GM21786 (cell line): Measurements from ENCODE around the gene EFEMP2.
"Not testable (repeated sequence)": the region's sequence is repeated elsewhere in the genome, so short reads cannot be mapped to it uniquely, and the experiment has no call there.

ENCODE experiments used
- ATAC-seq: cut with Tn5 transposase; IDR thresholded peaks from one replicate; pipeline ENCODE4 v1.9.1; 2021; ENCODE audit not compliant: unreplicated experiment

EFEMP2 gene

DNA sequence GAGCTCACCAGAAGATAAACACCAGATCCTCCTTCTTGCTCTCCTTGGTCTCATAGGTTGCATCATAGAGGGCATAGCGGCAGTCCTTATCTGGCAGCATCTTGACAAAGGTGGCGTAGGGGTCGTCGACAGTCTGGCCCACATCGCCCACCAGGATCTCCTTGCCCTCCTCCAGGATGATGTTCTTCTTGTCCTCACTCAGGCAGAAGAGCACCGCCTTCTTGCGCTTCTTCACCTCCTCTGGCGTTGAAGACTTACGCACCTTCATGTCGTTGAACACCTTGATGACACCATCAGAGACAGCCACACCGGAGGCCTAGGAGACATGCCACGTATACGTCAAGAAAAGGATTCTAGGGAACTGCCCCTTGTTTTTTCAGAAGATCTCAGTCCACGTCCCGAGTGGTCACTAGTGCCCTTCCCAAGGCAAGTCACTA, 16.7 kb downstream of the EFEMP2 start:
- ATAC-seq = no peak

DNA sequence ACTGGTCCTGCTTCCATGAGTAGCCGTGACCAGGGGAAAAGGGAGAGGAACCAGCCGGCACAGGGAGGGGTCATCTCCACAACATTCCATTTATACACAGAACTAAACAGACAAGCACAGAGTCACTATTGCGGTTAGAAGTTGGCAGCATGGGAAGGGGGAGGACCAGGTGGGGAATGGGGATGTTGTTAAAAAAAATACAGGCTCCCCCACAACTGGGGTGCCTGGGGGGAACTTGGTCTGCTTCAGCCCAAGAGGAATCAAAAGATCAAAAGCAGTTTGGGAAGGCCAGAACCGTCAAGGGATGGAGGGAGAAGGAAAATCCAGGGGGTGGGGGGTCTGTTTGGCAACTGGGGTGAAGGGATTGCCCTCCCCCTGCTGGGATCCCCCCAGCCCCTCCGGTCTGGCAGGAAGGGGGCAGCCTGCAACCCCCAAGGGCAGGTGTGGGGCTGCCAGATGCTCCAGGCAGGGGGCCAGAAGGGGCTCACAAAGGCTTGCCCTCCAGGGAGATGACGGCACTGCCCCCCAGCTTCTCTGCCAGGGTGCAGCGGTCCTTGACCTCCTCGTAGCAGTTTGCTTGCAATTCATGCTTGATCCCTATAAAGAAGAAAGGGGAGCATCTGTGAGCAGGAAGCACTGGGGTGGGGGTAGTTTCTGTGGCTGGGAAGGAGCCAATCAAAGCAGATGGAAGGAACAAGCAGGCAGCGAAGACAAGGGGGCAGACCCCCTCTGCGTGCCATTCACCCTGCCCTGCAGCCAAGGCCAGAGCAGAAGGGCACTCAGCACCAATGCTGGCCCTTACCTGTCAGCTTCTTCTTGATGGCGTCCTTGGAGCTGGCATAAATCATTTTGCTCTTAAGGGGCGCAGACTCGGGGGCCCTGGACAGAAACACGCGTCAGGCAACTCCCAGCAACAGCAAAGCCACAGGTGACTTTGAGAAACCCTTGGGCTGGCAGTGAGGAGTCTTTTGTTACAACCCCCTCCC, 17.5 kb downstream of the EFEMP2 start:
- no peak for ATAC-seq

DNA sequence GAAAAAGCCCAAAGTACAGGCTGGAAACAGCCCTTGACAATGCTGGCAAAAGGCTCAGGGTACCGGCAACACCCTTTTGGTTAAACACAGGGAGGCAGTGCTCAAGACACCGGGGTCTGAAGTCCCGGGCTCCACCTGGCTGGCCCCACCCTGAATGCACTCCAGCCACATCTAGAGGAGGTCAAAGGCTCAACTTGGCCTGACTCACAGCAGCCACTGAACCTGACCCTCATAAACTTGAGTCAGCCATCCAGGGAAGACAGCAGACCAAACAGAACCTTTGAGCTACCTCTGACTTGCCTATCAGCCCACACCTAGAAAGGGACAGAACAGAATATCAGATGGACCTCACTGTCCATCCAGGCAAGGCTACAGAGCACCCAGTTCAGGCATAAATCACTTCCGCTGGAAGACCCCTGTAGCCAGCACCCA, 18.4 kb downstream of the EFEMP2 start:
- ATAC-seq = no peak

DNA sequence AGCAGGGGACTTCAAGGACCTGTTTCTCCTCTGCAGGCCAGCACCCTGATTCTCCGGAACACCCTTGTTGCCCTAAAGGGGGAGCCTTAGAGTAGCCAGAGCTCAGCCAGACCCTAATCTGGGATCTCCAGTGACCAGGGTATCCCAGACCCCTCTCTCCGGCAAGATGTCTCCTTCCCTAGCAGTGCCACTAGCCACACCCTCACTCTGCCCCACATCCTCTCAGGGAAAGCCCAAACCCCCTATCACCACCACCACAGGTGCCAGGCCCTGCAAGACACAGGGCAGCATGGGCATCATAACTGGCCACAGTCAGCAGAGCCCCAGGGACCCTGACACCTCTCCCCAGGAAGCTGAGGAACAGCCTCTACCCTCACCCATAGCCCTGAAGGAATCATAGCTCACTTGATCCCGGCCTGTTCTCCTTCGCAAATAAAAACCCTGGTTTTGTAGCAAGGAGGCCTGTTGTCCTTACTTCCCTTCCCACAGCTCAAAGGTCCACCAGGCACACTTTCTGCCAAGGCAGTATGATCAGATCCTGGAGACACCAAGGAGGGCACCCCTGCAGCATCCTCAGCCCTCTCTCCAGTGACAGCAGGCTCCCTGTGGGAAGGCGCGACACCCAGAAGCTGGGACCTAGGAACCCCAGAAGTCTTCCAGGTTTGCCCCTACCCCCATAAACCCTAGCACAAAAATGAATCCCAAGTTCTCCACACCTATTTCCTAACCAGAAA, 19.2 kb downstream of the EFEMP2 start:
- no peak for ATAC-seq

DNA sequence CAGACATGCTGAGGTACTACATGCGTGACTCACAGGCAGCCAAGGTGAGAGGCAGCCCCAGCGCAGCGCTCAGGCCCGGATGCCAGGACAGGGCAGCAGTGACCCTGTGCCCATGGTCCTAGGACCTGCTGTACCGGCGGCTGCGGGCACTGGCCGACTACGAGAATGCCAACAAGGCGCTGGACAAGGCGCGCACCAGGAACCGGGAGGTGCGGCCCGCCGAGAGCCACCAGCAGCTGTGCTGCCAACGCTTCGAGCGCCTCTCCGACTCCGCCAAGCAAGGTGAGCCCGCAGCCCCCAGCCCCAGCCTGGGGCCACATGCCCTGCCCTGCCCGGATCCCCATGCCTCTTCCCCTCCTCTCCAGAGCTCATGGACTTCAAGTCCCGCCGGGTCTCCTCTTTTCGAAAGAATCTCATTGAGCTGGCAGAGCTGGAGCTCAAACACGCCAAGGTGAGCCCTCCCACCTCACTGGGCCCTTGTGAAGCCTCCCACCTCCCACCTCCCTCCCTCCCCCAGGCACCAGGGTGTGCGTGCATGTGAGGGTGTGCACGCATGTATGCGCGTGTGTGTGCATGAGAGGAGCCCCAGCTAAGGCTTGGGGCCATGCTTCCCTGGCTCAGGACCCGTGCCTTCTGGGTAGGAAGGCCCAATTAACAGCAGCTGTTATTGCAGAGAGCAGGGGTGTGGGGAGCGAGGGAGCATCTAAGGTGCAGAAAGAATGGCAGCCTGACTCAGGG, 19.9 kb downstream of the EFEMP2 start:
- no peak for ATAC-seq

DNA sequence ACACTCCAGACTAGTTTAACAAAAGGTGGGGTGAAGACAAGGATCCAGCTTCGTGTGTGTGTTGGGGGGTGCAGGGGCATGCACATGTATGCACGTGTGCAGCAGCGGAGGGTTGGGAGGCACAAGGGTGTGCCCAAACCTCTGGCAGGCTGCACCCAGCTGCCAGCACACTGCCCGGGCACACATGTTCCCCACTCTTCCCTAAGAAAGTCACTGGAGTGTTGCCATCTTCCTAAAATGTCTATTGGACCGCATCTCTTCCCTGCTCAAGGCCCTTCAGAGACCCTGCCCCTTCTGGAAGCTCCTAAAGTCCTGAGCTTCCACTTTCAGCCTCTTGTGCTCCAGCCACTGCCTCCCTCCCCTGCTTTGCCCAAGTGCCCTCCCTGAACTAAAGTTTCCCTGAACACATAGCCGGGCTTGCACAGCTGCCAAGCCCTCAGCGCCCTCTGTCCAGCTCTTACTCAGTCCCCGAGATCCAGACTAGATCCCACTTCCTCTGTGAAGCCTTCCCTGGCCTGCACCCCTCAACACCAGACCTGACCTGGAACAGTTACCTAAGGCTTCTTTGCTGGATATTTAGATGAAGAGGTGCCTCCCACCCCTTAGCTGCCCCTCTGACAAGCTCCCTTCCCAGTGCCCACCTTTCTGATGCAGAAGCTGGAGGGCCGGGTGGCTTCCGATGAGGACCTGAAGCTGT, 20.6 kb downstream of the EFEMP2 start:
- no peak for ATAC-seq

DNA sequence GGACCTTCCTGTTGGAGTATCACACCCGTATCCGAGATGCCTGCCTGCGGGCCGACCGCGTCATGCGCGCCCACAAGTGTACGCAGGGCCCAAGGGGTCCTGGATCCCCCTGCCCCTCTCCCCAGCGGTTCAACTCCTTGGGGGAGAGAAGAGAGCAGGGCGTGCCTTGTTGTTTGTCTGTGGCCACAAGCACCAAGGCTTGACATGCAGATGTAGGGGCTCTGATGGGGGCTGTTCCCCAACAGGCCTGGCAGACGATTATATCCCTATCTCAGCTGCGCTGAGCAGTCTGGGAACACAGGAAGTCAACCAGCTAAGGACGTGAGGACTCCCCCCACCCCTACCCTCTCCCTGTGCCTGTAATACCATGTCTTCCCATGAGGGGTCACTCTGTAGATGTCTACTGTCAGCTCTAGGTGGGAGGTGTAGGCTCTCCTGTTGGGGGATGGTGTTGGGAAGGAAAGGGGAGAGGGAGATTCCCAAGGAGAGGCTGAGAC, 21.5 kb downstream of the EFEMP2 start:
- ATAC-seq = no peak

DNA sequence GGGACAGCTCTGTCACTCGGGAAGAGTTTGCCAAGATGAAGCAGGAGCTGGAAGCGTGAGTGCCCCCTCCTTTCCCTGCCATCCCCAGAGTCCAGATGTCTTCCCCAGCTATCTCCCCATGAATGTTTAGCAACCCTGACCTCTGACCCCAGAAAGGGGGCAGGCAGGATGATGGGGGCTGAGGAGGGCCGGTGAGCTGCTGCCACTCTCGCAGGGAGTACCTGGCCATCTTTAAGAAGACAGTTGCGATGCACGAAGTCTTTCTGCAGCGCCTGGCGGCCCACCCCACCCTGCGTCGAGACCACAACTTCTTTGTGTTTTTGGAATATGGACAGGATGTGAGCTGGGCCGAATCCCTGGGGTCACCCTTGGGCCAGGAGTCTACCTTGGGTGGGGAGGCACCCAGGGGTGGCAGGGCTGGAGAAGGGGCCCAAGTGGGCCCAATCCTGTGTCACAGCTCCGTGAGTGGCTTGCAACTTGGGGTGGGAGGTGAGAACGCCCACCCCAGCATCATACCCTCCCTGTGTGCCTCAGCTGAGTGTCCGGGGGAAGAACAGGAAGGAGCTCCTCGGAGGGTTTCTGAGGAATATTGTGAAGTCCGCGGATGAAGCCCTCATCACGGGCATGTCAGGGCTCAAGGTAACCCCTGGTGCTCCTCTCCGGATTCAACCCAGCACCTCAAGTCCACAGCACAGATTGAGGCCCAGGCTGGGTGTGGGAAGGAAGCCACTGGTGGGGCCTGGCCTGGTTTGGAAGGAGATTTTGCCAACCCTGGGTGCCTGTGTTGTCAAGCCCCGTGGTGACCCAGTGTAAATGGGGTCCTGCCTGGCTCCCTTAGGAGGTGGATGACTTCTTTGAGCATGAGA, 22.1 kb downstream of the EFEMP2 start:
- no peak for ATAC-seq

DNA sequence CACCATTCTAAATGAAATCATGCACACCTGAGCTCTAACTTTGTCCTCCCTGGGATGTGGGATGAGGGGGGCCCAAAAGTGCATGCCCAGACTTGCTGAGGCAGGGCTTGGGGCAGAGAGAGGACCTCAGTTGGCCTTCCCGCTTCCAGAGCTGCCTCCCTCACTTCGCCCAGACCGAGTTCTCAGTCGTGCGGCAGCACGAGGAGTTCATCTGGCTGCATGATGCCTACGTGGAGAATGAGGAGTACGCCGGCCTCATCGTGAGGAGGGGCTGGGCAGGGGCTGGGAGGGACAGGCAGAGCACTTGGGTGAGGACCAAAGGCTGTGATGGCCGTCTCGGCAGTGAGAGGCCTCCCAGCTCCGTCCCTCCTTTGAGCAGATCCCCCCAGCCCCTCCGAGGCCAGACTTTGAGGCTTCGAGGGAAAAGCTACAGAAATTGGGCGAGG, 22.8 kb downstream of the EFEMP2 start:
- ATAC-seq = no peak

DNA sequence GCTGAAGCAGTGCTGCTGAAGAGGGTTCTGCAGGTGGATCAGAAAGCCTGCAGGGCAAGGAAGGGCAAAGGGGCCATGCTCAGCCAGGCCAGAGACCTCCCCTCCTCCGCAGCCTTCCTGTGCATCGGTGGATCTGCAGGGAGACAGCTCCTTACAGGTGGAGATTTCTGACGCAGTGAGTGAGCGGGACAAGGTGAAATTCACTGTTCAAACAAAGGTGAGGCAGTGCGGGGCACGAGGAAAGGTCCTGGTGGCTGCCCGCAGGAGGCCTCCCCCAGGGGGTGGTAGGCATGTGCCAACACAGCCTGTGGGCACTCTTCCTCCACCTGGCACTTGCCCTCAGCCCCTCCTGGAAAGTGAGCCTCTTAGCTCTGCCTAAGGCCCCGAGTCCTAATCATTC, 23.2 kb downstream of the EFEMP2 start:
- no peak for ATAC-seq

DNA sequence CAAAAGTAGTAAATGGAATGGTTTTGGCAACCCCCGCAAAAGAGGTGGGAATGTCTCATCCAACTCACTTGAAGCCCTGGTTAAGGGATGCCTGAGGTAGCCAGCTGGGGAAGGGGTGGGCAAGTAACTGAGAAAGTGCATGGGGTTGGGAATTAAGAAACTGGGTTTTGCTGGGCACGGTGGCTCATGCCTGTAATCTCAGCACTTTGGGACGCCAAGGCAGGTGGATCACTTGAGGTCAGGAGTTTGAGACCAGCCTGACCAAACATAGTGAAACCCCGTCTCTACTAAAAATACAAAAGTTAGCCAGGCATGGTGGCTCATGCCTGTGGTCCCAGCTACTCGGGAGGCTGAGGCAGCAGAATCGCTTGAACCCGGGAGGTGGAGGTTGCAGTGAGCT, 23.9 kb downstream of the EFEMP2 start:
- not testable (repeated sequence) for ATAC-seq

DNA sequence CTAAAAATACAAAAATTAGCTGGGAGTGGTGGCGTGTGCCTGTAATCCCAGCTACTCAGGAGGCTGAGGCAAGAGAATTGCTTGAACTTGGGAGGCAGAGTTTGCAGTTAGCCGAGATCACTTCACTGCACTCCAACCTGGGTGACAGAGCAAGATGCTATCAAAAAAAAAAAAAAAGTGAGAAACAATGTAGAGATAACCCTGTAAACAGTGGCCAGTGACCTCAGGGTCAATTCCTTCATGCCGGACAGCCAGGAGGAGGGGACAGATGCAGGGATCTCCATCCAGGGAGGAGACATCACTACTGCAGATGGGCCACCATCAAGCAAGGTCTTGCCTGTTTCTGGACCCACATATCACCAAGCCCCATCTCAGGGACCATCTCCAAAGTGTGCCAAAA, 24.9 kb downstream of the EFEMP2 start:
- ATAC-seq = no peak

DNA sequence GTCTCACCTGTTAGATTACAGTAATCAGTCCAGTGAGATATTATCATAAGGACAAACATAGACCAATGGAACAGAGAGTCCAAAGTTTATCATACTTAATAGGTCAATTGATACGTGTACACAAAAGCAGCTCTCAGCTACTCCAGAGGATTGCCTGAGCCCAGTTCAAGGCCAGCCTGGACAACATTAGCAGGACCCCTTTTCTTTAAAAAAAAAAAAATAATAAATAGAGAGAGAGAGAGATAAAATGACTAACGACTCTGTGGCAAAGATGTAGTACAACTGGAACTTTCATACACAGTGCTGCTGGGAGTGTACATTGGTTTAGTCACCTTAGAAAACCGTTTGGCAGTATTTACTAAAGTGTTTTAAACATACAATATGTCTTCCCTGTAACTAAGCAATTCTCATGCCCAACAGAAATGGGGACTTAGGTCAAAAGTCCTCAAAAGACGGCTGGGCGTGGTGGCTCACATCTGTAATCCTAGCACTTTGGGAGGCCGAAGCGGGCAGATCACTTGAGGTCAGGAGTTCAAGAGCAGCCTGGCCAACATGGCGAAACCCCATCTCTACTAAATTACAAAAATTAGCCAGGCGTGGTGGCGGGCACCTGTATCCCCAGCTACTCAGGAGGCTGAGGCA, 28.2 kb downstream of the EFEMP2 start:
- ATAC-seq = no peak

DNA sequence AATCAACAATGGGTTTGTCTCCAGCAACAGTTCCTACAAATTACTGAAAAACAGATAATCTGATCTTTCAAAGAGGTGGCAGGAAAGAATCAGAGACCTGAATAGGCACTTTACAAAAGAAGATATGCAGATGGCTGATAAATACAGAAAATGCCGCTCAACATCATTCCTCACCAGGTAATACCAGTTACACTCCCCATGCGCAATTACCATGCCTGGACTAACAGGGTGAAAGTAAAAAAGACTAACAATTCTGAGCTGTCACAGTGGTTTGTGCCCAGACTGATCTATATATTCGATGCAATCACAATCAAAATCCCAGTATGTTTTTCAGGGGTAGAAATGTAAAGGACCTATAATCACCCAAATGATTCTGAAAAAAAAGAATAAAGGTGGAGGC, 28.8 kb downstream of the EFEMP2 start:
- ATAC-seq = no peak

DNA sequence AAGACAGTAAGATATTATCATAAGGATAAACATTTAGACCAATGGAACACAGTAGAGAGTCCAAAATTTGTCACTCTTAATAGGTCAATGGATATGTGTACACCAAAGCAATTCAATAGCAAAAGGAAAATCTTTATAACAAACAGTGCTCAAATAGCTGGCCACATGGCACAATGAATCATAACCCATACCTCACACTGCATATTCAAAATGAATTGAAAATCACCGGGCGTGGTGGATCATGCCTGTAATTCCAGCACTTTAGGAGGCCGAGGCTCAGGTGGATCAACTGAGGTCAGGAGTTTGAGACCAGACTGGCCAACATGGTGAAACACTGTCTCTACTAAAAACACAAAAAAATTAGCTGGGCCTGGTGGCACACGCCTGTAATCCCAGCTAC, 30.5 kb downstream of the EFEMP2 start:
- ATAC-seq = no peak

DNA sequence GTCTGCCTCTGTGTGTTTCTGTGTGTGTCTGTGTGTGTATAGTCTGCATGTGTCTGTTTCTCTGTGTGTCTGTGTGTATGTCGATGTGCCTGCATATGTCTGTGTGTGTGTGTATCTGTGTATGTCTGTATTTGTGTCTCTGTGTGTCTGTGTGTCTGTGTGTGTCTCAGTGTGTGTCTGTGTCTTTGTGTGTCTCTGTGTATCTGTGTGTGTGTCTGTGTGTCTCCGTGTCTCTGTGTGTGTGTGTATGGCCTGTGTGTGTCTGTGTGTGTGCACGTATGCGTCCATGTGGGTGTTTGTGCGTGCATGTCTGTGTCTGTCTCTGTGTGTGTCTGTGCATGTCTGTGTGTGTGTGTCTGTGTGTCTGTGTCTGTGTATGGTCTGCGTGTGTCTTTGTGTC, 38.4 kb downstream of the EFEMP2 start:
- no peak for ATAC-seq

DNA sequence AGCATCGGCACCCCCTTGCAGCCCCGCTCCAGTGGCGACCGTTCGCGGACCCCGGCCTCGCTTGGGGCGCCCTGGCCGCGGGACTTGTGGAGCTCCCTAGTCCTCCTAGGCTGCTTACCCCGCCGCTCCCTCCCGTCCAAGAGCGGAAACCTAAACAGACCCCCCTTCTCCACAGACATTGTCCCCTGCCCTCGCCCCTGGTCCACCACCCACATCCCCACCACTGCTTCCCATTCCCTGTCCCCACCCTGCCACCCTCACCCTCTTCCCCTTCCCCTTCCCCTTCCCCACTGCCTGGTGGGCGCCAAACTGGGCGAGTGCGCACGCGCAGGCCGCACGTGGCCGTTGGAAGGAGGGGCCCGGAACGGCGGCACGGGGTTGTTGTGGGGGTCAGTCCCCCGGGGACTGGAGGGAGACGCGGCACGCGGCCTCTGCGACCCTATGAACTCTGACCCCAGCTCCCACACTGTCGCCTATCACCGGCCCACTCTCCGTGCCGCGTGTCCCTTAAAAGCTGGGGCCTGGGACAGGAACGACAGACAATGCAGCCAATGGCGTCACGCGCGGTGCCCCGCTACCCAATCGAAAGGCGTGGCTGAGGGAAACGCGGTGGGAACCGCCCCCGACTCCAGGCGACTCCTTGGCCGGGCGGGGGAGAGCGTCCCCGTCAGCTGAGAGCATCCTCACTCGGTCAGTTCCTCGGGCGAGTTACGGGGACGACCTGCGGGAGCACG, 39.1 kb downstream of the EFEMP2 start, which contains the start of gene SNX32:
Gene SNX32, plus strand, starts transcription at position 667 of the 734 bp plus-strand sequence. CDS start 103 bp downstream, outside the sequence.
- ATAC-seq = peak; percentile 92

DNA sequence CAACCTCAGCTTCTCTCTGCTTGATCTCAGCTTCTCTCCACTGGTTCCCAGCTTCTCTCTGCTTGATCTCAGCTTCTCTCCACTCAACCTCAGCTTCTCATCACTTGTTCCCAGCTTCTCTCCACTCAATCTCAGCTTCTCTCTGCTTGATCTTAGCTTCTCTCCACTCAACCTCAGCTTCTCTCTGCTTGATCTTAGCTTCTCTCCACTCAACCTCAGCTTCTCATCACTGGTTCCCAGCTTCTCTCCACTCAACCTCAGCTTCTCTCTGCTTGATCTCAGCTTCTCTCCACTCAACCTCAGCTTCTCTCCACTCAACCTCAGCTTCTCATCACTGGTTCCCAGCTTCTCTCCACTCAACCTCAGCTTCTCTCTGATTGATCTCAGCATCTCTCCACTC, 40.4 kb downstream of the EFEMP2 start:
- not testable (repeated sequence) for ATAC-seq
